GM19395 (cell line): ENCODE data around the gene PKP2.
A peak's percentile ranks its signal among the peaks of the same experiment; 100 is the strongest.

Experiments used
- ATAC-seq: cut with Tn5 transposase; IDR thresholded peaks from one replicate; pipeline ENCODE4 v1.9.1; 2021; ENCODE audit warnings: mild to moderate bottlenecking, moderate library complexity; ENCODE audit not compliant: unreplicated experiment

The PKP2 gene

DNA sequence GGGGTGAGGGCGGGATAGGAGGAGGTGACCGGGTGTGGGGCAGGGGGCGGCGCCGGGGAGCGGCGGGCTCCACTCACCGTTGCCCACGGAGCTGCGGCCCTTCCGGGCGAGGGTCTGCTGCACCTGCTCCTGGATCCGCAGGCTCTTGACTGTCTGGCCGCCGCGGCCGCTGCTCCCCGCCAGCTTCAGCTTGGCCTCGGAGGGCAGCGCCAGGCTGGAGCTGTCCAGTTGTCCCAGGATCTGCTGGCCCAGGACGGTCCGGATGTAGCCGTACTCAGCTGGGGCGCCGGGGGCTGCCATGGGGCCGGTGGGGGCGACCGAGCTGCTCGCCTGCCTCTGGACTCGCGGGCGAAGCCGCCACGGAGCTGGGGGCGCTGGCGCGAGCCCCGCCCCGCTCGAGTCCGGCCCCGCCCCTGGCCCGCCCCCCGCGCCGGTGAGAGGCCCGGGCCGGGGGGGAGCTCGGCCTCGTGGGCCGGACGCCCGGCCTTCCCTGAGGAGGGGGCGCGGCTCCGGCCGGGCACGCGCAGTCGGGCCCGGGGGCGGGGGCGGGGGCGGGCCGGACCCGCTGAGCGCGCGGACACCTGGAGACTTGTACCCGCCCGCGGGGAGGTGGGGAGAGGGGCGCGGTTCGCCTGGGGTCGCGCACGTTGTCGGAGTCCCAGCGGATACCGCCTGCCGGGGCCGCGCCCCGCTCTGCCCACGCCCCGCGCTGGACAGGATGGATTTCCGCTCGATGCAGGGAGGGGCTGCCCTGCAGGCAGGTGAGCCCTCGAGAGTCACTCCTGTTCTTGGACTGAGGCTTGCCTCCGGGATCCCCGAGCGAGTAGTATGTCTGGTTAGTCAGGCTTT, at the start of gene PKP2:
TSS of gene PKP2 (minus strand) at position 346 of the 849 bp plus-strand sequence. CDS start at position 300, 46 bp downstream.
- peak; percentile 60 for ATAC-seq

DNA sequence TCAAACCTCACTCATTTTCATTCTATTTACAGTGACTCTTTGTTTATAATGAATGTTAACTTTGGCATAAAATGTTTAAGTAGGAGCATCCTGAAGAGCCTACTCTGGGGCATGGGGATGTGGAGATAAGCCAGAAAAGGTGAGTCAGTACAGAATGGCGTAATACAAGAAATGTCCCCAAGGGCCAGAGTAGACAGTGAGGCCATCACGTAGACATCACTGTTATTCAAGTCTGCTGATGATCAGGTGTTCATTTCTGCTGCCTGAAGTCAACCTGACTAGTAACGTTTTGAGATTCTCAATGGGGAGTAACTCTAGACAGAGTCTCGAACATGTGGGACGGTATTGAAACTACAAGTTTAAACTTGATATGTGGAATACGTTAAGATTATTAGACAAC, 47.6 kb upstream of the PKP2 start:
- ATAC-seq: no peak

DNA sequence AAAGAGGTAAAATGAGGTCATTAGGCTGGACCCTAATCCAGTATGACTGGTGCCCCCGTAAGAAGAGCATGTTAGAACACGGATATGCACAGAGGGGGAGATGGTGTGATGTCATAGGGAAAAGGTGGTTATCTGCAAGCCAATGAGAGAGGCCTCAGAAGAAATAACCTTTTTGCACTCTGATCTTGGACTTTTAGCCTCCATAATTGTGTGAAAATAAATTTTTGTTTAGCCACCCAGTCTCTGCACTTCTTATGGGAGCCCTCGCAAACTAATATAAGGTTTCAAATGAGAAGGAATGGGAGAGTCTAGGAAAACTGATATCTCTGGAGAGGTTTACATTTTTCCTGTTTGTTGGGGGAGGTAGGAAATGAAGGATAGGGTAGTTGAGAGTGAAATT, 43.2 kb upstream of the PKP2 start:
- ATAC-seq: no peak

DNA sequence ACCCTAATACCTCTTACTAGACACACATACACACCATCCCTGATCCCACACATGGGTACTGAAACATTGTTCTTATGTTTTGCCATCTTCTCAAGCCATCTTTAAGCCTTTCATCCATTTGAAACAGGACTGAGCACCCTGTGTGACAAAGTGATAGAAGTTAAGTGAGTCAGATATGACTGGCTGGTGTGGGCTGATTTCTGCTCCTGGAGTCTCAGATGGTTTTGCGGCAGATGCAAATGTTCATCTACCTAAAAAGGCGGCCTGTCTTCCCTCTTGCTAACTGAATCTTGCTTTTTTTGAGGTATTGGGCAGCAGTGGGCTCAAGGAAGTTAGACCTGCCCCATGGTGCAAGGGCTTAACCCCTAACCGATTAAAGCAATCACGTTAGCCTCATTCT, 30.4 kb upstream of the PKP2 start:
- ATAC-seq: no peak

DNA sequence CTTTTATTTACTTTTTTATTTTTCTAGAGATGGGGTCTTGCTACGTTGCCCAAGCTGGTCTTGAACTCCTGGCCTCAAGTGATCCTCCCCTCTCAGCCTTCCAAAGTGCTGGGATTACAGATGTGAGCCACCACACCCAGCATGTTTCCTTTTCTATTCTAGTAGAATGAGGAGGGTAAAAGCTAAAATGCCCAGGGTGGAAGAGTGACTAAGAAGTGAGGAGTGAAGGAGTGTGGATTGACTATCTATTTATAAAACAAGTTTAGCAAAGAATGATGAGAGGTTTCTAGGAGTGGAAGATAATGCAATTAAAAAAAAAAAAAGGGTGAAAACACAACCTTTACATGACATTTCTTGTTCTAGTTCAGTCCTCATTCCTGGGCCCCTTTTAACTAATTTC, 29.8 kb upstream of the PKP2 start:
- ATAC-seq: no peak

DNA sequence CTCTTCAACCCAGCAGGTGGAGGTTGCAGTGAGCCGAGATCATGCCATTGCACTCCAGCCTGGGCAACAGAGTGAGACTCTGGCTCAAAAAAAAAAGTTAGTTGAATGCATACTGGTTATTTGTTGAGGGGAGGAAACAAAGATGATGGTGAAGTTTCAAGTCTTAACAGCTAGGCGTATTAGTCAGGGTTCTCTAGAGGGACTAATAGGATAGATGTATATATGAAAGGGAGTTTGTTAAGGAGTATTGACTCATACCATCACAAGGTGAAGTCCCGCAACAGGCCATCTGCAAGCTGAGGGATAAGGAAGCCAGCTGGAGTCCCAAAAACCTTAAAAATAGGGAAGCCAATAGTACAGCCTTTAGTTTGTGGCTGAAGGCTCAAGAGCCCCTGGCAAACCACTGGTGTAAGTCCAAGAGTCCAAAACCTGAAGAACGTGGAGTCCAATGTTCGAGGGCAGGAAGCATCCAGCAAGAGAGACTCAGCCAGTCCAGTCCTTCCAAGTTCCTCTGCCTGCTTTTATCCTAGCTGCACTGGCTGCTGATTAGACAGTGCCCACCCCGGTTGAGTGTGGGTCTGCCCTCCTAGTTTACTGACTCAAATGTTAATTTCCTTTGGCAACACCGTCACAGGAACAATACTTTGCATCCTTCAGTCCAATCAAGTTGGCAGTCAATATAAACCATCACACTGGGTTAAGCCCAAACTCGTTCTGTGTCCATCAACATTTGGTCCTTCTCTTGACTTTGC, 26.1 kb upstream of the PKP2 start:
- no peak for ATAC-seq

DNA sequence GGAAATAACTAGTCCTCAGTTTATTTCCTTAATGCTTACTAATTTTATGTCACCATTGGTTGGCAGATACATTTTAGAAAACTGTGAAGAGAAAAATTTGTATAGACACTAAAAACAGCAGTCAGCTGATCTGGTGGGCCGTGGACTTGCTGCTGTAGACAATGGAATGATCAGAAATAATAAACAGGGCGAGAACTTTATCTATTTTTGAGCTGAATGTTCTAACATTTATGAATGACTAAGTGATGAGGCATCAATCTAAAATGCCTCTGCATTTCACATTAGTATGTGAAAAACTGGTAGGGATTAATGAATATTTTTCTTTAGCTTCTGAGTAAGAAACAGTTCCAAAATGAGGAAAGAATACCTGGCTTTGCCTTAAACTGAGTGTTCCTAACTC, 24.8 kb upstream of the PKP2 start:
- ATAC-seq: no peak

DNA sequence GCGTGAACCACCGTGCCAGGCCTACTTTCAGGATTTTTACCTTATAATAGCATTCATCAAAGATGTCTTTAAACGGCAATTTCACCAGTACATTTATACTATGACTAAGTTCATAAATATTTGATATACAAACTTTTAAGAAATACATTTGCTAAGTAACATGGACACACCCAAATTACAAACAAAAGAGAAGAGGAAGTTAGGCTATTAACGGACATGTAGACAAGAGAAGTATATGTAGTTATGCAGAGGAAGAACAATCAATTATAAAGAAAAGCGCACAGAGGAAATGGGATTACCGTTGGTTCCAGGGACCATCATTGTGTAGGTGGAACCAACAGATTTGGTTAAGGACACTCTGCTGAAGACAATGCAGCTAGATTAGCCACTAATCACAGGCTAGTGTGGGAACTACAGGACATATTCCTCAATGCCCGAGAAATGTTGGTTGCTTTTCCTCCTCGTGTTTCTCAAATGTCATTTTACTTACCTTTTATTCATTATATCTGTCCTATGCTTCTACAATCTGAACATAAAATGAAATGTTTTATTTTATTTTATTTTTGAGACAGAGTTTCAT, 24.0 kb upstream of the PKP2 start:
- ATAC-seq: no peak

DNA sequence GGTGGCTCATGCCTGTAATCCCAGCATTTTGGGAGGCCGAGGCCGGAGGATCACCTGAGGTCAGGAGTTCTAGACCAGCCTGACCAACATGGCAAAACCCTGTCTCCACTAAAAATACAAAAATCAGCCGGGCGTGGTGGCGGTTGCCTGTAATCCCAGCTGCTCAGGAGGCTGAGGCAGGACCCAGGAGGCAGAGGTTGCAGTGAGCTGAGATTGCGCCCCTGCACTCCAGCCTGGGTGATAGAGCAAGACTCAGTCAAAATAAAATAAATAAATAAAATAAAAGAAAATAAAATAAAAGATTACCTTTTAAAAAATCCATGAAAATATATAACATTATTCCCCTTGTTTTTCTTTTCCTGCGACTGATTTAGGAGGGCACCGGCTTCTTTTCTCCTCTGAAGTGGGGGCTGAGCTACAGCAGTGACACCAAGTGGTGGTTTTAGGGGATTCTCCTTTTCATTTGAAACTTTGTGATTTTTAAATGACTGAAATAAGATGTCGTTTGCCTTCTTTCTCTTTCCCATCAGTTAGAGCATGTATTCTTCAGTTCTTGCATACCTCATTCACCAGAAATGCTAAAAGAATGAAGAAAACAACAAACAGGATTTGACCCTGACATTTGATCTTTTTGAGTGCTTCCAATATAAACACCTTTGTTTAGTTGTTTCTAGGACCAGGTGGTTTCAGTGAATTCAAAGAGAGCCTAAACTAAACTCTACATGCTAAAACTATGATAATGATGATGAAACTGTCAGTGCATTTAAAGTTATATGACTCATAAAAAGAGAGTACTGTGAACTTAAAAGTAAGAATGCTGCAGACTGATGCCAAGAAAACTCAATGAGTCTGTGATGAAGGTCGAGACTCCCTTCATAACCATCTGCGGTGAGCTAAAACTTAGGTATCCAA, 22.6 kb upstream of the PKP2 start:
- ATAC-seq: no peak

DNA sequence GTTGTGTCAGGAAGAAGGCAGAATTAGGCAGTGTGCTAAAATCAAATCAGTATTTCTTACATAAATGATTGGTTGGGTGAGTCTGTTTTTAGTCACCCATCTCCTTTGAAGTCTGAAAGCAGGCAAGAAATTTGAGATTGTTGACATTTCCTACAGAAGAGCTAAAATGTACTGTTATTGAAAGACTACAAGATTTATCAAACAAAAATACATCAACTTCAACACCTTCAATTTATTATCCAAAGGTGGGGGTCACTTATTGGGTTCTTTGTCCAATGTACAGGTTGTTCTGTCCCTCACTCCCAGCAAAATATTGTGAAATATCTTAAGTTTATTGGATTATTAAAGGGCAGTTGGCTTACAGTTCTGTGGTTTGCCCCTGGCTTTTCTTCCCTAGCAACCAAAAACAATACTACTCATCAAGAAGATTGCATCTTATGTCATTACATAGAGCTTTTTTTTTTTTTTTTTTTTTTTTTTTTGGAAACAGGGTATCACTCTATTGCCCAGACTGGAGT, 20.6 kb upstream of the PKP2 start:
- no peak for ATAC-seq

DNA sequence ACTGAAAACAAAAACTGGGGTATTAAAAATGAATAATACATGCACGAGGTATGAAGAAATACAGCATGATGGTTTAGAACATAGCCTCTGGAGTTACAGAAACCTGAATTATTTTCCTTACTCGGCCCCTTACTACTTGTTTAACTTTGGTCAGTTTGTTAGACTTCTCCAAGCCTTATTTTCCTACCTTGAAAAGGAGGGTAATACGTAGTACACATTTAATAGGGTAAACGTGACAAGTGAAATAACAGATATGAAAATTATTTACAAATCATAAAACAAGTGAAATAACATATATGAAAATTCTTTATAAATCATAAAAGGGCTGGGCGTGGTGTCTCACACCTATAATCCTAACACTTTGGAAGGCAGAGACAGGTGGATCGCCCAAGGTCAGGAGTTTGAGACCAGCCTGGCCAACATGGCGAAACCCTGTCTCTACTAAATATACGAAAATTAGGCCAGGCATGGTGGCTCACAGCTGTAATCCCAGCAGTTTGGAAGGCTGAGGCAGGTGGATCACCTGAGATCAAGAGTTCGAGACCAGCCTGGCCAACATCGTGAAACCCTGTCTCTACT, 11.4 kb upstream of the PKP2 start:
- ATAC-seq: no peak

DNA sequence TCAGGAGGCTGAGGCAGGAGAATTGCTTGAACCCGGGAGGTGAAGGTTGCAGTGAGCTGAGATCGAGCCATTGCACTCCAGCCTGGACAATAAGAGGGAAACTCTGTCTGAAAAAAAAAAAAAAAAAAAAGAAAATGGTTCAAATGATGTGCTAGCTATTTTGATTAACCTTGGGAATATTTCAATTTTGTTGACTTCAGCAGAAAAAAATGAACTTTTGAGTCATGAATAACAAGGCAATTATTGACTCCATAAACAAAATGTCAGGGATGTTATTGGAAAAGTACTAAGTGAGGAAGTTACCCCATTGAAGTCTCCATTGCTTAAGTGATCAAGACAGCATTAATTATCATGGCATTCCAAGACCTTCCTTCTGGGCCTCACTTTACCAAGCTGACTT, 10.6 kb upstream of the PKP2 start:
- no peak for ATAC-seq

DNA sequence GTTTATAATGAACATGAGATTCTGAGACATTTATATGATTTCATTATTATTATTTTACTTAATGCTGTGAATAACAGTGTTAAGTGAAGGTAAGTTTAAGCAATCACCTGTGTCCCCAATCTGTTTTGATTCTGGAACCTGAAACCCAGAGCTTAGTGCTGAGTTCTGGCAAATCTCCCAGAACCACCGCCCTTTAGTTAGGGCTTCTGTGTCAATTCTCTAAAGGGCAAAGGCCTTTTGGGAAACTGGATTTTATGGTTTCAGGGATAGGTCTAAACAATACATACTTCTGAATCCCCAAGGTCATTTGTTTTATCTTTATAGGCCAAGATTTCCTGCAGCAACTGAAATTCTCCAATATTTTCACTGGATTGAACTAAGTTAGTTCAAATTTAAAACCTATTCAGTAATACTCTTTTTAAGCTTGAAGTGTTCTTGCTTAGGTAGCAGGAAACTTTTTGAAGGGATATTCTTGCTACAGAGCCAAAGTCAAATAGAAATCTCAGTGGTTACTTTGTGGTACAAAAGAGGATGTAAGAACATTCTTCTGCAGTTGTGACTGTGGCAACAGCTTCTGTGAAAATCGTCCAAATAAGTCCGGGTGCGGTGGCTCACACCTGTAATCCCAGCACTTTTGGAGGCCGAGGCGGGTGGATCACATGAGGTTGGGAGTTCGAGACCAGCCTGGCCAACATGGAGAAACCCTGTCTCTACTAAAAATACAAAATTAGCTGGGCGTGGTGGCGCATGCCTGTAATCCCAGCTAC, 10.0 kb upstream of the PKP2 start:
- peak; percentile 99 for ATAC-seq

DNA sequence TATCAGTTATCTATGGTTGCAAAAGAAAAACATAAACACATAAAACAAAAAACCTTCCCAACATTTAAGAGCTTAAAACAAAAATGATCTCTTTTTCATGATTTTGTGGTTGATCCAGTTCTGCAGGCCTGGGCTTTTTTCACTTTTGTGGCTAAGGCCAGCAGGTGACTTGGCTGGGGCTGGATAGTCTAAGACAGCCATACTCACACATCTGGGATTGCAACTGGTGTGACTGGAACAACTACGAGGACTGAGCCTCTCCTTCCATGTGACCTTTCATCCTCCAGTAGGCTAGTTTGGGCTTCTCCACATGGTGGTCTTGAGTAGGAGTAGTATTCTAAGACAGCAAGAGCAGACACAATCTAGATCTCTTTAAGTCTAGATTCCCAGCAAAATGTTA, 7.2 kb upstream of the PKP2 start:
- no peak for ATAC-seq

DNA sequence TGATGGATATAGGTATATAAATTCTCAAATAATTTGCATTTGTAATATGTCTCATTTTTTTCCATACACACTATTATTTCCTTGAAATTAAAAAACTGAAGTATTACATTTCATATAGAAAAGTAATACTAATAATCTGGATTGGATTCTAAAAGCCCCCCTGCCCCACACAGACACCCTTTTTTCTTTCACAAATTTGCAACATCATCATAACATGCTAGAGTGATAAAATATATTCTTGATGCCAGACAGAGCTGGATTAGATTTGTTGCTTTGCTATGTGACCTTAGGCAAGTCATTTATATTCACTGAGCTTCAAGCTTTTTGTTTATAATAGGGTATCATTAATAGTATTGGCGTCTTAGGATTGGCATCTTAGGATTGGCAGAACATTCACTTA, 6.7 kb upstream of the PKP2 start:
- ATAC-seq: no peak

DNA sequence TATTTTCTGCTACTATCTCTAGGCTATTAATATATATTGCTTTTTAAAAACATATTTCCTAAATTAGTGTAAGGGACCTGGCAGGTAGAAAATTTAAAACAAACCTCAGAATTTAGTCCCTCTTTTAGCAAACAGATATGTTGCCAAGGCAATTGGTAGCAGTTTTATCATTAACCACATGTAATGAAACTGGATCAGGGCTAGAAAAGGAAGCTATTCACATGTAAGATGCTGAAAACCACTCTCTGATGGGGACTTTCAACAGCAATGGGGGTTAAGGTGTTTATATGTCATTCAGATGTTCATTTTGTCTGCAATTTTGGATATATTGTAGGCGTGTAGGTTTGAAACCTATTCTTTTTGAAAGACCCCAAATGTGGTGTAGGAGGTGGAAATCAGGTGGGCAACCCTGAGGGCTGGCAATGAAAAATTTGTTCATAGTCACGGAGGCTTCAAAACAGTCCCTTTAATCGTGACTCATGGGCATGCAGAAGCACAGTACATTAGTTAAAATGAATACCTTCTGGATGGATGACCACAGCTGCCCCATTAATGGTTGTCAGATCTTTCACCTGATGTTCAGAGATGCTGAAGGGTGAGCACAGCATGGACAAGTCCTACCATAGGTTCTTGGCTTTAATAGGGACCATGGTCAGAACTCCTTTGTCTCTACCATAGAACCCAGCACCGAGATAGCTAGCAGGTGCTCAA, 5.9 kb upstream of the PKP2 start:
- peak; percentile 43 for ATAC-seq

DNA sequence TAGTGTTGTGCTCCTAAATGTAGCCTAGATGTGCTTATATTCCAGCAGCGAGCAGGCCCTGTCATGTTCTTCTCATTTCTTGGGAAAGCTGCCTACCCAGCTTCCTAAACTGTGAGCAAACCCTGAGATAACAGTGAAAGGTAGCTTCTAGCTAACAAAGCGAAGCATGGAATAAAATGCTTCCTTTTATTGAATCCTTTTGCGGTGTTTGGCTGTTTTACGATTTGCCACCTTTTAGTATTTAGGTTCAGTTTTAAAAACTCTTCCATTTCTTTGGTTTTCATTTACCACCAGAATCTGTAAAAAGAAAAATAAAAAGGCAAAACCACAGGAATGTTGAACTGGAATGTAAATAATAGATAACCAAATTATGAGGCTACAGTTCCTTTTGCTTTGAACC, 5.0 kb upstream of the PKP2 start:
- no peak for ATAC-seq

DNA sequence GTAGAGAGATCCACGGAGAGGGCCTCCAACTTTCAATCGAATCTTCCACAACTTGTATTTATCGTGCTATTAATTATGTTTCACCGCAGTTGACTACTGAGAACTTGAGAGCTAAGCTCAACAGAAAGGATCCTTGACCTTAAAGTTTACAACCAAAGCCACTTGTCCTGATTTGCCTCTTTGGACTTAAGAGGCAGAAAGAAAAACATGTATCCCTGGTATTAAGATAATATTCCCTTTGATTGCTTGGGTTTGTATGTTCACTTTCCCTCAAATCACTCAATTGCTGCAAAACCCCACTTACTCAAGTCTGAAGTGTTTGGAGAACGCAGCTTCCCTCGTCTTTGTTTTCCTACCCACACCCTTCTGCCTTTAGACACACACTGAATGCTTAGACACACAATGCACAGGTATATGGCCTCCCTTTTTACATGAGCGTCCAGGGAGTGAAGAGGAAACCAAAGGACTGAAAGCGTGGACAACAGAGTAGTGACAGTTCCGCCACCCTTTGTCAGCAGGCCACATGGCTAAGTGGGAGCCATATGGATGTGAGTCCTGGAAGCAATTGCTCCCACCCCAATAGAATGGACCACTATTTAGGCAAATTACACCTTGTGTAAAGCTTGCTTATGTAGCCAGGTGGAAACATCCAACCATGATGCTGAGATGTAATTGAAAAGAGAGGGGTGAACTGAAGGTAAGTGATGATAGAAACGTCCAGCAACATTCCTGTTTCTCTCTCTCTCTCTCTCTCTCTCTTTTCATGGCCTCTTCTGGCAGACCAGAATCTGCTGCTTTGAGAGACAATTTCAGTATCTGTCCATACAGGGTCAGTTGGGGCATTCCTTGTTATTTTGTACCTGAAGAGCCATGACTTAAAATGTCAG, 1.4 kb upstream of the PKP2 start:
- no peak for ATAC-seq
